Measurements from ENCODE around the gene RIC3. TPM values are rescaled to one million over a fixed set of nuclear protein-coding genes. Genes with fewer than 3 reads are reported as not detected.
A peak's percentile ranks its signal among the peaks of the same experiment; 100 is the strongest.

The RIC3 gene
- total RNA-seq, 1 donor = not detected

DNA sequence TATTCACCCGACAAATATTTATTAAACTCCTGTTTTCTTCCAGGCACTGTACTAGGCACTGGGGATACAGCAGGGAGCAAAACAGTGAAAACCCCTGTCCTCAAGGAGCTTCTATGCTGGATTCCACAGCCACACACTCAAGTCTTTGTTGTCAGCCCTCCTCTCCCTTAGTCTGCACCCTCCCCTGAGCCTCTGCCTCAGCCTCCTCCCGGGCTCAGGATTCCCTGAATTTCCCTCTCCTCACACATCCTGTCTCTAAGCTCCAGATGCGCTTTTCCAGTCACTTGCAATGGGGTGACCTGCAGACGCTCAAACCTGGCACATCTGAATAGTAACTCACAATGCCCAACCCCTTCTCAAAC is 101.3 kb downstream of the RIC3 start:
- H3K4me3 ChIP-seq (ENCODE audit: low read depth, low read length) = no peak overlapping the region
- DNase-seq (ENCODE audit: low read depth) = no peak
- TF ChIP-seq, protein P1, sequence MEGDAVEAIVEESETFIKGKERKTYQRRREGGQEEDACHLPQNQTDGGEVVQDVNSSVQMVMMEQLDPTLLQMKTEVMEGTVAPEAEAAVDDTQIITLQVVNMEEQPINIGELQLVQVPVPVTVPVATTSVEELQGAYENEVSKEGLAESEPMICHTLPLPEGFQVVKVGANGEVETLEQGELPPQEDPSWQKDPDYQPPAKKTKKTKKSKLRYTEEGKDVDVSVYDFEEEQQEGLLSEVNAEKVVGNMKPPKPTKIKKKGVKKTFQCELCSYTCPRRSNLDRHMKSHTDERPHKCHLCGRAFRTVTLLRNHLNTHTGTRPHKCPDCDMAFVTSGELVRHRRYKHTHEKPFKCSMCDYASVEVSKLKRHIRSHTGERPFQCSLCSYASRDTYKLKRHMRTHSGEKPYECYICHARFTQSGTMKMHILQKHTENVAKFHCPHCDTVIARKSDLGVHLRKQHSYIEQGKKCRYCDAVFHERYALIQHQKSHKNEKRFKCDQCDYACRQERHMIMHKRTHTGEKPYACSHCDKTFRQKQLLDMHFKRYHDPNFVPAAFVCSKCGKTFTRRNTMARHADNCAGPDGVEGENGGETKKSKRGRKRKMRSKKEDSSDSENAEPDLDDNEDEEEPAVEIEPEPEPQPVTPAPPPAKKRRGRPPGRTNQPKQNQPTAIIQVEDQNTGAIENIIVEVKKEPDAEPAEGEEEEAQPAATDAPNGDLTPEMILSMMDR (IDR thresholded peaks at IDR 0.05; ENCODE audit: insufficient read depth, low read length) = no peak

DNA sequence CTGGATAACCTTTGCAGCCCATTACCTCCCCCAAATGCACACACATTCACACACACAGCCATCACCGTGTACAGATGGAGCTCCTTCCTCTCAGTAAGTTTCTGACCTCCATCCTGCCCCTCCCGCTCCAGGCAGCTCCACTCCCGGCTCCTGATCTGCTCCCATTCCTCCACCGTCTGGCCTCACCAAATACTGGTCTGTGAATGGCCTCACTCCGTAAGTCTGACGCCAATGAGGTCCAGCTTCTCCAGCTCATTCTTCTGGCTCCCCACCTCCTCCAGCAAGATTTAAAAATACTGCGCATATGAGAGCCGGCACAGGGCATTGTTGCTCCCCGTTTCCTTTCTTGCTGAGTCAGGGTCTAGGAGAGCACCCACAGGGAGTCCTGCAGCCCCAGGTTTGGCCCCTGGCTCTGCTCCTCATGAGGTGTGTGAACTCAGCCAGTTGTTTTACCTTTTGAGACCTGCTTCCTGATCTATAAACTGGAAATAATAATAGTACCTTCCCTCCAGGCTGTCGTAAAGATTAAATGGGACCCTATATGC is 101.8 kb downstream of the RIC3 start:
- no peak overlapping the region for H3K4me3 ChIP-seq (ENCODE audit: low read depth, low read length)
- DNase-seq (ENCODE audit: low read depth) = peak; percentile 65
- TF ChIP-seq, protein P1 (IDR thresholded peaks at IDR 0.05; ENCODE audit: insufficient read depth, low read length) = no peak

DNA sequence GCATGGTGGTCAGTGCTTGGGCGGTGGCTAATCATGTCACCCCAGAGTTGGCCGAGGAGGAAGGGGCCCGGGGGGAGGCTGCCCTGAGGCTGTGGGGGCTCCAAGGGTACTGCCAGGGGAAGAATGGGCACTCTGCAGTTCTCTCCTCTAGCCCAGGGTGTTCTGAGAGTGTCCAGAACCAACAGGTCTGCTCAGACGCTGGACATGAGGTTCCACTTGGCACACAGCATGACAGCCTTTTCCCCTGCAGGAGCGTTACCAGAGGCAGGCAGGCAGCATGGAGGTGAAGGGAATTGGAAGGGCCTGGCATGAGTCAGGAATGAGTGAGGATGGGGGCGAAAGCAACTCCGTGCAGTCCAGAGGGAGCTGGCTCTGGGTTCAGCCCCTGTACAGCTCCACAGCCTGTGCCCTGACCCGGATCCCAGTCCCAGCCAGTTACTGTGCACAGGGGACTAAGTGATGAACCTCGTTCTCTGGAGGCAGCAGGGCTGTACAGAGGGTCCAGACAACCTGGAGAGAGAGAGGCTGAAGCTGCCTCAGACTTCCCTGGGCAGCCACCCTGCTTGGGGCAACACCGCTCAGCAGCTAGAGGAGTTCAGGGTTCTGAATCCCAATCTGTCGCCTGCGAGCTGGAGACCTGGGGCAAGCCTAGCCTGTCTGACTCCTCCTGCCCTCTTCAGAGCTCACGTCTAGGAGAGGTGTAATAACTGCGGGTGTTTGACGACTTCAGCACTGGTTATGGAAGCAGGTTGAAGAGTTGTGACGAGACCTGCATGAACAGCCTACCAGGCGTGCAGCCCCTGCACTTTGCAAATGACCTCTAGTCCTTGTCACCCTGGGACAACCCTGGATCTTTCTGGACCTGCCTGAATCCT is 102.6 kb downstream of the RIC3 start:
- no peak for DNase-seq (ENCODE audit: low read depth)
- H3K4me3 ChIP-seq (ENCODE audit: low read depth, low read length) = no peak overlapping the region
- TF ChIP-seq, protein P1 (IDR thresholded peaks at IDR 0.05; ENCODE audit: insufficient read depth, low read length) = no peak

DNA sequence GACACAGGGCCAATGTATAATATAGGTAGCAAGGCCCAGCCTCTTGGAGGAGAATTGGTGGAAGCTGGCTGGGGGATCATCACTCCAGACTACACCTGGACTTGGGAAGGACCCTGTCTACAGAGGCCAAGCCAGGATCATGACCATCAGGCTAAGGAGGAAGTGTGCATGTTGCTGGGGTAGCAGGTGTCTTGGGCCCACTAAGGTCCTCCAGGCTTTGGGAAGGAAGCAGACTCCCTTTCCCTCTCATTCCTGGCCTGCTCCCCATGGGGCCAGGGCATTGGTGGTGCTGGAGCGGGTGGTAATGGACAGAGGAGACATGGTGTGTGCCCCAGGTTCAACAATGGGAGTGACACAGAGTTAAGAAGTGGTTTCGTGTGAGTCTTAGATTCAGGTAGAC is 103.8 kb downstream of the RIC3 start:
- TF ChIP-seq, protein P1 (IDR thresholded peaks at IDR 0.05; ENCODE audit: insufficient read depth, low read length) = no peak
- no peak for DNase-seq (ENCODE audit: low read depth)
- H3K4me3 ChIP-seq (ENCODE audit: low read depth, low read length) = no peak overlapping the region

DNA sequence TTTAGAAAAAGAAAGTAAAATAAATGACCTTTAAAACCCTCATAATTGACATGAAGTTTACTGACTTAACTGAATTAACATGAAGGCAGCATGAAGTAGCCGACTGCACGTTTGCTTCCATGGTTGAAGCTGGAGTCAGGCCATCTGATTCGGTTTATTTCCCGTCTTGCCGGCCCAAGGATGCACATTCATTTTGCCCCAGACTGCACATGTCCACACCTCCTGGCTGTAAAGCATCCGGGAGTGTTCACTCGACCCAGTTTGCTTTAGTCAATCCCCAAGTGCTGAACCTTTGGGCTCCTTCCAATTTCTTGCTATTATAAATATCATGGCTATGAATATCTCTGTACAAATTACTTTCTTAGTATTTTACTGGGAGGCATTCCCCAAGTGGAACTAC is 105.5 kb downstream of the RIC3 start:
- TF ChIP-seq, protein P1 (IDR thresholded peaks at IDR 0.05; ENCODE audit: insufficient read depth, low read length) = no peak
- peak; percentile 76 for DNase-seq (ENCODE audit: low read depth)
- no peak overlapping the region for H3K4me3 ChIP-seq (ENCODE audit: low read depth, low read length)

DNA sequence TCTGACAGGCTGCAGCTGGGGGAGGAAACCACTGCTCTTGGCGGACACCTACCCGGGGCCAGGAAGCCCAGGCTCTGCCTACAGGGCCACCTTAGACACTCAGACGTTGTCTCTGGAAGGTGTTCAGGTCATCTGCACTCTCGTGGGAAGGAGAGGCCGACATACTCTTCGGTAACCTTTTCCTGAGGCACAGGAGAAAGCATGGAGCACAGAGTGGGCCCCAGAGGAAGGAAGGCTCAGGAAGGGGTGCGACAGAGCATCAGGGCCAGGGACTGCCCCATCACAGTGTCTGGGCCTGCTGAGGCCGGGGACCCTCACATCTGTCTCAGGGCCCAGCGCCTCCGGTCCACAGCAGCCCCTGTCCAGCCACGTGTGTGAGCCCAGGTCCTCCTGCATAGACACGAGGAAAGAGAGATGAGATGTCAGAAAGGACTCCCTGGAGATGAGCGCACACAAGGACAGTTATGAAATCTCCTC is 106.0 kb downstream of the RIC3 start:
- no peak overlapping the region for H3K4me3 ChIP-seq (ENCODE audit: low read depth, low read length)
- TF ChIP-seq, protein P1 (IDR thresholded peaks at IDR 0.05; ENCODE audit: insufficient read depth, low read length) = no peak
- no peak for DNase-seq (ENCODE audit: low read depth)

All from fibroblast of the aortic adventitia (primary cell).